Keratinocyte (primary cell): ENCODE results near the gene ALG12. TPM values are rescaled to one million over a fixed set of nuclear protein-coding genes. Genes with fewer than 3 reads are reported as not detected.

Source experiments
- DNase-seq: peaks from one replicate; pipeline ENCODE4 v3.0.0-alpha.2; 2011; ENCODE audit warnings: low read depth, missing footprints, low spot score
- FAIRE-seq: peaks from 2 replicates; lab custom pipeline; 2011; peaks lifted over from hg19 to GRCh38; lab: Jason Lieb, UNC
- H2AFZ ChIP-seq: 2 replicates; pipeline ENCODE4 v1.6.0; 2012; ENCODE audit warnings: low read length, control low read depth, inconsistent platforms; ENCODE audit not compliant: control insufficient read depth
- H3K27ac ChIP-seq: 2 replicates; pipeline ENCODE4 v1.5.1; 2011; ENCODE audit warnings: low read length; ENCODE audit not compliant: control insufficient read depth, insufficient read depth
- H3K27me3 ChIP-seq: 3 replicates; pipeline ENCODE4 v1.6.0; 2011; ENCODE audit warnings: low read length; ENCODE audit not compliant: control insufficient read depth, insufficient read depth; ENCODE audit errors: extremely low read depth
- H3K36me3 ChIP-seq, 2 experiments: 2 replicates in 1 of 2; 3 replicates in 1 of 2; pipeline ENCODE4 v1.5.1; 2011; ENCODE audit warnings: low read length in 2 of 2, mild to moderate bottlenecking in 1 of 2; ENCODE audit not compliant: control insufficient read depth in 2 of 2, insufficient read depth in 2 of 2; ENCODE audit errors: extremely low read depth in 1 of 2
- H3K4me1 ChIP-seq: 3 replicates; pipeline ENCODE4 v1.5.1; 2011; ENCODE audit warnings: low read length; ENCODE audit not compliant: control insufficient read depth, insufficient read depth; ENCODE audit errors: extremely low read depth
- H3K4me2 ChIP-seq: 3 replicates; pipeline ENCODE4 v1.6.0; 2011; ENCODE audit warnings: low read depth, low read length; ENCODE audit not compliant: control insufficient read depth, insufficient read depth; ENCODE audit errors: extremely low read depth
- H3K4me3 ChIP-seq, 3 experiments: fragments of 200-600 bp in 1 of 3; sonication (generic) in 1 of 3; 2 replicates in 2 of 3; 3 replicates in 1 of 3; pipeline ENCODE4 v1.5.1; 2011 to 2016; ENCODE audit warnings: low read length in 3 of 3, mild to moderate bottlenecking in 3 of 3, control low read depth in 2 of 3, inconsistent platforms in 1 of 3, low read depth in 1 of 3, mixed read lengths in 1 of 3, mixed run types in 1 of 3, moderate library complexity in 1 of 3; ENCODE audit not compliant: control insufficient read depth in 2 of 3, insufficient read depth in 2 of 3; ENCODE audit errors: extremely low read depth in 1 of 3
- H3K79me2 ChIP-seq: 2 replicates; pipeline ENCODE4 v1.6.0; 2012; ENCODE audit warnings: low read length; ENCODE audit not compliant: control insufficient read depth, insufficient read depth
- H3K9ac ChIP-seq: 3 replicates; pipeline ENCODE4 v1.6.0; 2011; ENCODE audit warnings: low read length; ENCODE audit not compliant: control insufficient read depth, insufficient read depth; ENCODE audit errors: extremely low read depth
- H3K9me1 ChIP-seq: 3 replicates; pipeline ENCODE4 v1.6.0; 2011; ENCODE audit warnings: low read length; ENCODE audit not compliant: control insufficient read depth, insufficient read depth; ENCODE audit errors: extremely low read depth
- H3K9me3 ChIP-seq: 2 replicates; pipeline ENCODE4 v1.5.1; 2012; ENCODE audit warnings: low read depth, low read length; ENCODE audit not compliant: control insufficient read depth
- H4K20me1 ChIP-seq: 3 replicates; pipeline ENCODE4 v1.6.0; 2011; ENCODE audit warnings: low read length; ENCODE audit not compliant: control insufficient read depth, insufficient read depth; ENCODE audit errors: extremely low read depth
- EZH2 ChIP-seq: IDR thresholded peaks from one replicate; pipeline ENCODE4 v1.6.1; 2012; ENCODE audit warnings: inconsistent platforms, mild to moderate bottlenecking, low read length, moderate library complexity
- dilution Hi-C: fragments of 300-500 bp; cut with MboI; formaldehyde crosslinking; loops from one replicate; pipeline ENCODE4 v1.7.0; 2020; ENCODE audit warnings: low sequenced_read_pairs; ENCODE audit not compliant: extremely low pct_ligation_motif_present
- polyA plus RNA-seq, 5 experiments: library from polyadenylated mRNA; depleted of rRNA in 3 of 5; stranded (reverse) in 3 of 5; stranded (forward) in 1 of 5; unstranded in 1 of 5; fragments of >200 nt; gene quantifications; 1 replicate in 1 of 5; 2 replicates in 3 of 5; 3 replicates in 1 of 5; pipeline versions ENCODE4 v1.2.1 to v1.2.3, GENCODE V29; 2011 to 2012; ENCODE audit warnings: missing spikeins in 2 of 5, low read depth in 1 of 5, low replicate concordance in 1 of 5
- TF ChIP-seq, protein P1 (sequence below), 3 experiments: IDR thresholded peaks in 1 of 3; conservative IDR thresholded peaks in 1 of 3; optimal IDR thresholded peaks in 1 of 3; 2 replicates in 2 of 3; 3 replicates in 1 of 3; pipeline versions ENCODE3 to v1.5.1; 2011; ENCODE audit warnings: low read length in 3 of 3, mild to moderate bottlenecking in 3 of 3, moderate library complexity in 2 of 3, control low read depth in 1 of 3, inconsistent platforms in 1 of 3; ENCODE audit not compliant: insufficient read depth in 2 of 3; ENCODE audit errors: extremely low read depth in 1 of 3

Gene ALG12
- polyA plus RNA-seq, 1 donor (not counting 4 experiments of a cell fraction or from before 2014, with no cell fraction given) = 6.3 TPM

DNA sequence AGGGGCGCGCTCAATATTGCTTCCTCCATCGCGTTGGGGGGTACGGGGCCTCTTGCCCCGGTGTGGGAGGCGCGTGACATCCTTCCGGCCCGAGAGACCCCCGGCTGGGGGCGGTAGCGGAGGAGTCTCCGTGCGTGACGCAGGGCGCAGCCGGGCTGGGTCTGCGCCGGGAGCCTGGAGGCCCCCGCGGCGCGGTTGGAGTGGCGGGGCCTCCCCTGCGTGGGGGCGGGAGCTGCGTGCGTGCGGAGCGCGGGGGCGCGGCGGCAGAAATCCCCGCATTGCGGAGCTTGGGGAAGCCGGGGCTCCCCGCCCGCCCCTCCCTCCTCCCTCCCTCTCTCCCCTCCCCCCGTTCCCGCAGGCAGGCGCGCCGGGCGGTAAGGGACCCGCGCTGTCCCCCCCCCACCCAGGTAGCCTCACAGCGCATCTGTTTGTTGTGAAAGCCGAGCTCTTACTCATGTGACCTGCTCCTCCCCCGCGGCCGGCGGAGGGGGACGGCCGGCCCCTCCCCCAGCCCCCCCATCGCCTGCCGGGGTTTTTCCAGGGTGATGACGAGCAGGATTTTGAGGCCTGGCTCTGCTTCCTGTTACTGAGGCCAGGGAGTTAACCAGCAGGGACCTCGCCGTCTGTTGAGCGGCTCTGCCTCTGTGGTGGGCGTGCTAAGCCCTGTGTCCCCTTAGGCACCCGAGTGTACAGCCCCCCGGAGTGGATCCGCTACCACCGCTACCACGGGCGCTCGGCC, 43.9 kb upstream of the ALG12 start:
- peak overlapping the region; percentile 89 for H3K4me2 ChIP-seq
- H4K20me1 ChIP-seq = peaks cover 6% of the 10 kb centered on the region
- dilution Hi-C loops = no loop called here
- peak overlapping the region; percentile 88 for H3K27ac ChIP-seq
- peaks cover 23% of the 10 kb centered on the region for H3K79me2 ChIP-seq
- H3K27me3 ChIP-seq = no peaks in the 10 kb centered on the region
- H3K9me3 ChIP-seq = no peaks in the 10 kb centered on the region
- H3K4me1 ChIP-seq = peaks cover 18% of the 10 kb centered on the region
- peaks cover 10 to 16% of the 10 kb centered on the region in 2 experiments for H3K36me3 ChIP-seq
- DNase-seq (peak; percentile 54), FAIRE-seq (peak; percentile 9)
- H3K9me1 ChIP-seq = no peaks in the 10 kb centered on the region
- TF ChIP-seq, protein P1, sequence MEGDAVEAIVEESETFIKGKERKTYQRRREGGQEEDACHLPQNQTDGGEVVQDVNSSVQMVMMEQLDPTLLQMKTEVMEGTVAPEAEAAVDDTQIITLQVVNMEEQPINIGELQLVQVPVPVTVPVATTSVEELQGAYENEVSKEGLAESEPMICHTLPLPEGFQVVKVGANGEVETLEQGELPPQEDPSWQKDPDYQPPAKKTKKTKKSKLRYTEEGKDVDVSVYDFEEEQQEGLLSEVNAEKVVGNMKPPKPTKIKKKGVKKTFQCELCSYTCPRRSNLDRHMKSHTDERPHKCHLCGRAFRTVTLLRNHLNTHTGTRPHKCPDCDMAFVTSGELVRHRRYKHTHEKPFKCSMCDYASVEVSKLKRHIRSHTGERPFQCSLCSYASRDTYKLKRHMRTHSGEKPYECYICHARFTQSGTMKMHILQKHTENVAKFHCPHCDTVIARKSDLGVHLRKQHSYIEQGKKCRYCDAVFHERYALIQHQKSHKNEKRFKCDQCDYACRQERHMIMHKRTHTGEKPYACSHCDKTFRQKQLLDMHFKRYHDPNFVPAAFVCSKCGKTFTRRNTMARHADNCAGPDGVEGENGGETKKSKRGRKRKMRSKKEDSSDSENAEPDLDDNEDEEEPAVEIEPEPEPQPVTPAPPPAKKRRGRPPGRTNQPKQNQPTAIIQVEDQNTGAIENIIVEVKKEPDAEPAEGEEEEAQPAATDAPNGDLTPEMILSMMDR (optimal IDR thresholded peaks at IDR 0.05 in 1 of 3, IDR thresholded peaks at IDR 0.05 in 1 of 3, conservative IDR thresholded peaks at IDR 0.05 in 1 of 3; ENCODE audit: extremely low read depth in 1 of 3, insufficient read depth in 2 of 3, low read length in 3 of 3) = no peak
- TF ChIP-seq EZH2 = no peak
- H3K9ac ChIP-seq = peak overlapping the region; percentile 89
- peak overlapping the region; percentile 65 to 79 (median 76) for H3K4me3 ChIP-seq
- no peak overlapping the region for H2AFZ ChIP-seq

DNA sequence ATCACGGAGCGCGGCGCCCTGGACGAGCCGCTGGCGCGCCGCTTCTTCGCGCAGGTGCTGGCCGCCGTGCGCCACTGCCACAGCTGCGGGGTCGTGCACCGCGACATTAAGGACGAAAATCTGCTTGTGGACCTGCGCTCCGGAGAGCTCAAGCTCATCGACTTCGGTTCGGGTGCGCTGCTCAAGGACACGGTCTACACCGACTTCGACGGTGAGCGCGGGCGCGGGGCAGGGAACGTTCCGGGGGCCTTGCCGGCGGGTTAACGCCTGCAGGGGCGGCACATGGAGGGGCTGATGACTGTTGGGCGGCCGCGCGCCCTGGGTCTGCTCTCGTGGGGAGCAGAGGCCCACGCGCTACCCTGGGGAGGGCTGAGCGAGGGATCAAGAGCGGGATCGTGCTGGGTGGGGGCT, 43.4 kb upstream of the ALG12 start:
- no peak for TF ChIP-seq EZH2
- TF ChIP-seq, protein P1 (optimal IDR thresholded peaks at IDR 0.05 in 1 of 3, IDR thresholded peaks at IDR 0.05 in 1 of 3, conservative IDR thresholded peaks at IDR 0.05 in 1 of 3; ENCODE audit: extremely low read depth in 1 of 3, insufficient read depth in 2 of 3, low read length in 3 of 3) = no peak
- peak overlapping the region; percentile 81 for H3K27ac ChIP-seq
- no peak overlapping the region for H2AFZ ChIP-seq
- peaks cover 23% of the 10 kb centered on the region for H3K79me2 ChIP-seq
- peaks cover 6% of the 10 kb centered on the region for H4K20me1 ChIP-seq
- H3K4me3 ChIP-seq = peak overlapping the region; percentile 65 to 79 (median 76)
- H3K27me3 ChIP-seq = no peaks in the 10 kb centered on the region
- peaks cover 10 to 16% of the 10 kb centered on the region in 2 experiments for H3K36me3 ChIP-seq
- FAIRE-seq (no peak), DNase-seq (no peak)
- H3K9me1 ChIP-seq = no peaks in the 10 kb centered on the region
- peaks cover 18% of the 10 kb centered on the region for H3K4me1 ChIP-seq
- no peaks in the 10 kb centered on the region for H3K9me3 ChIP-seq
- peak overlapping the region; percentile 88 for H3K9ac ChIP-seq
- dilution Hi-C loops = no loop called here
- peak overlapping the region; percentile 82 for H3K4me2 ChIP-seq
